ENCODE data around the gene RPRD1A. TPM values are rescaled to one million over a fixed set of nuclear protein-coding genes. Genes with fewer than 3 reads are reported as not detected.

The RPRD1A gene
- total RNA-seq, 1 donor from 2014 or later, result 35.0 TPM

GRCh38 chr18:35941299-35941698 lies 126.1 kb downstream of the RPRD1A start:
- Histone ChIP-seq H3K27me3 (ENCODE audit: control insufficient read depth in 3 of 3, insufficient read depth in 3 of 3, low read length in 3 of 3) (peaks cover 0 to 3% (median 0%) of the 10 kb centered on the region in 3 donors), H3K4me3 (ENCODE audit: low read length in 3 of 3) (no peak overlapping the region), H3K9me3 (ENCODE audit: control insufficient read depth in 3 of 3, low read length in 3 of 3) (no peaks in the 10 kb centered on the region), H3K36me3 (ENCODE audit: control insufficient read depth in 3 of 3, insufficient read depth in 3 of 3, low read length in 3 of 3) (no peaks in the 10 kb centered on the region), H3K4me1 (ENCODE audit: control insufficient read depth in 3 of 3, insufficient read depth in 3 of 3, low read length in 3 of 3) (no peaks in the 10 kb centered on the region), H3K27ac (ENCODE audit: low read depth, low read length) (no peak overlapping the region), H3K9ac (ENCODE audit: low read depth in 1 of 3, low read length in 3 of 3) (no peak overlapping the region)

Other genes starting within 250 kb of the RPRD1A start
- gene SLC39A6, start 61.8 kb upstream of the RPRD1A start, total RNA-seq, result 35.5 TPM
- 156 TPM for gene ELP2, start 62.3 kb upstream of the RPRD1A start, total RNA-seq
- gene MOCOS, start 119.9 kb upstream of the RPRD1A start, total RNA-seq, result 0.52 TPM
- 15.7 TPM for gene FHOD3, start 230.2 kb upstream of the RPRD1A start, total RNA-seq

All from skeletal muscle tissue (tissue), 4 donors.